Effector memory CD8-positive, alpha-beta T cell (primary cell): Measurements from ENCODE around the gene RPS15.

Experiments
- ATAC-seq: fragments of 150-1000 bp; cut with Tn5 transposase; replicated peaks from 2 replicates; pipeline ENCODE4 v1.10.0; 2021; ENCODE audit warnings: mild to moderate bottlenecking, moderate library complexity
- DNase-seq, 3 experiments: peaks; one replicate each; pipeline ENCODE4 v3.0.0; 2021
- H3K27ac Mint-ChIP-seq, 2 donors: one replicate each; pipeline ENCODE4 v1.8.0; 2022; ENCODE audit warnings: mild to moderate bottlenecking in 2 of 2, mixed read lengths in 2 of 2, moderate library complexity in 2 of 2
- H3K27me3 Mint-ChIP-seq, 2 donors: one replicate each; pipeline ENCODE4 v1.8.0; 2022; ENCODE audit warnings: mixed read lengths in 2 of 2
- H3K36me3 Mint-ChIP-seq: one replicate; pipeline ENCODE4 v1.8.0; 2022; ENCODE audit warnings: mild to moderate bottlenecking, moderate library complexity, mixed read lengths; ENCODE audit not compliant: insufficient read depth
- H3K4me1 Mint-ChIP-seq, 2 donors: one replicate each; pipeline ENCODE4 v1.8.0; 2022; ENCODE audit warnings: low read depth in 2 of 2, mixed read lengths in 2 of 2
- H3K4me3 Mint-ChIP-seq, 2 donors: one replicate each; pipeline ENCODE4 v1.8.0; 2022; ENCODE audit warnings: mild to moderate bottlenecking in 2 of 2, mixed read lengths in 2 of 2, moderate library complexity in 2 of 2
- H3K9me3 Mint-ChIP-seq, 2 donors: one replicate each; pipeline ENCODE4 v1.8.0; 2022; ENCODE audit warnings: mixed read lengths in 2 of 2

The RPS15 gene

DNA sequence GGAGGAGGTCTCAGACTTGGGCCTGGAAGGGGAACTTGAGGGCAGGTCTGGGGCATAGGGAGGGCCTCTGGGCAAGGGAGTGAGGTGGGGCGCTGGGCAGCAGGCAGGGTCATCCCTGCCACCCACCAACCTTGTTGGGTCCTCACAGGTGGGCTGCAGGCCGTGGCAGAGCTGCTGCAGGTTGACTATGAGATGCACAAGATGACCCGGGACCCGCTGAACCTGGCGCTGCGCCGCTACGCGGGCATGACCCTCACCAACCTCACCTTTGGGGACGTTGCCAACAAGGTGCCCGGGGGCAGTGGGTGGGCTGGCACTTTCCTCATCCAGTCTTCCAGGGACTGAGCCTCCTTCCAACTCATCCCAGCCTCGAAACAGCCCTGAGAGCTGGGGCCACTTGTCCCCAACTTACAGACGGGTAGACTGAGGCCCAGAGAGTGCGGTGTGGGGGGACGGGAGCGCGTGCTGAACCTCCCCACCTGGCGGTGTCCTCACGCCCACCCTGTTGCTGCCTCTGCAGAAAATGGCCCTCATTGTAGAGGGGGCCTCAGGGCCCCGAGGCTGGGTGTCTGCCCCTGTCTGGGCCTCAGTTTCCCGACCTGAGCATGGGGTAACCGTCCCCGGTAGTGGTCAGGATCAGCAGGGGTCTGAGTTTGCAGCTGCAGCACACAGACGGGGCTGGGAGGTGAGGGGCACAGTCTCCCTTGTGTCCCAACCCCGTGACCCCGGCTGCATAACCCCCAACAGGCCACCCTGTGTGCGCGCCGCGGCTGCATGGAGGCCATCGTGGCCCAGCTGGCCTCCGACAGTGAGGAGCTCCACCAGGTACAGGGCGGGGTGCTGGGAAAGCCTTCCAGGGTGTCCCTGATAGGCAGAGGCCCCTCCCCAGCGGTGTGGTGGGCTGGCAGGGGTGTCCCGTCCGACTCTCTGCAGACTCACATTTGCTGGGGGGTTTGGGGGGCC is 22.1 kb downstream of the RPS15 start:
- Mint-ChIP-seq H3K4me1 (peaks cover 3 to 4% of the 10 kb centered on the region in 2 donors), H3K4me3 (no peak overlapping the region), H3K27ac (no peak overlapping the region), H3K27me3 (peaks cover 6 to 18% of the 10 kb centered on the region in 2 donors), H3K36me3 (no peaks in the 10 kb centered on the region), H3K9me3 (no peaks in the 10 kb centered on the region)
- DNase-seq (no peak), ATAC-seq (no peak)

GRCh38 chr19:1461862-1462261 is 23.7 kb downstream of the RPS15 start:
- H3K4me1 Mint-ChIP-seq: peaks cover 0 to 2% of the 10 kb centered on the region in 2 donors
- H3K4me3 Mint-ChIP-seq: no peak overlapping the region
- ATAC-seq (no peak), DNase-seq (no peak)
- H3K27ac Mint-ChIP-seq: no peak overlapping the region
- no peaks in the 10 kb centered on the region for H3K9me3 Mint-ChIP-seq
- H3K36me3 Mint-ChIP-seq: no peaks in the 10 kb centered on the region
- peaks cover 0 to 9% of the 10 kb centered on the region in 2 donors for H3K27me3 Mint-ChIP-seq

- H3K27ac Mint-ChIP-seq: no peak overlapping the region
- DNase-seq (no peak), ATAC-seq (peak; percentile 29)
- no peak overlapping the region for H3K4me3 Mint-ChIP-seq
- peaks cover 0 to 5% of the 10 kb centered on the region in 2 donors for H3K4me1 Mint-ChIP-seq
- no peaks in the 10 kb centered on the region for H3K36me3 Mint-ChIP-seq
- no peaks in the 10 kb centered on the region for H3K9me3 Mint-ChIP-seq
- H3K27me3 Mint-ChIP-seq: no peaks in the 10 kb centered on the region
These were observed 27.2 kb downstream of the RPS15 start for GRCh38 chr19:1465191-1466016.

GRCh38 chr19:1466018-1466460 is 27.8 kb downstream of the RPS15 start:
- H3K27ac Mint-ChIP-seq: no peak overlapping the region
- DNase-seq (no peak), ATAC-seq (no peak)
- no peak overlapping the region for H3K4me3 Mint-ChIP-seq
- no peaks in the 10 kb centered on the region for H3K9me3 Mint-ChIP-seq
- H3K36me3 Mint-ChIP-seq: no peaks in the 10 kb centered on the region
- peaks cover 0 to 6% of the 10 kb centered on the region in 2 donors for H3K4me1 Mint-ChIP-seq
- peaks cover 0 to 2% of the 10 kb centered on the region in 2 donors for H3K27me3 Mint-ChIP-seq

- no peak for DNase-seq
- Mint-ChIP-seq H3K4me1 (peaks cover 0 to 9% of the 10 kb centered on the region in 2 donors), H3K27me3 (peaks cover 0 to 8% of the 10 kb centered on the region in 2 donors), H3K4me3 (no peak overlapping the region), H3K27ac (no peak overlapping the region), H3K36me3 (no peaks in the 10 kb centered on the region), H3K9me3 (no peaks in the 10 kb centered on the region)
- no peak for ATAC-seq
These were observed 28.4 kb downstream of the RPS15 start for GRCh38 chr19:1466461-1467214.

DNA sequence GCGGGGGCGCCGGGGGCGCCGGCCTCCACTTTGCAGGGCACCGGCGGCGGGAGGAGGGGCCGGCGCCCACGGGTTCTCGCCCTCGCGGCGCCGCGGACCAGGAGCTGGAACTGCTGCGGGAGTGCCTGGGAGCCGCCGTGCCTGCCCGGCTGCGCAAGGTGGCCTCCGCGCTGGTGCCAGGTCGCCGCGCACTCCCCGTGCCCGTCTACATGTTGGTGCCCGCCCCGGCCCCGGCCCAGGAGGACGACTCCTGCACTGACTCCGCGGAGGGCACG is 29.0 kb downstream of the RPS15 start:
- H3K4me3 Mint-ChIP-seq: no peak overlapping the region
- H3K27me3 Mint-ChIP-seq: peaks cover 0 to 11% of the 10 kb centered on the region in 2 donors

GRCh38 chr19:1467490-1468273 is 29.5 kb downstream of the RPS15 start:
- no peak for DNase-seq
- H3K4me3 Mint-ChIP-seq: peak overlapping the region in 1 of 2 donors; percentile 45
- peaks cover 0 to 11% of the 10 kb centered on the region in 2 donors for H3K27me3 Mint-ChIP-seq
- H3K4me1 Mint-ChIP-seq: peaks cover 0 to 9% of the 10 kb centered on the region in 2 donors
- ATAC-seq: no peak
- no peaks in the 10 kb centered on the region for H3K36me3 Mint-ChIP-seq
- no peak overlapping the region for H3K27ac Mint-ChIP-seq
- H3K9me3 Mint-ChIP-seq: no peaks in the 10 kb centered on the region

More for the DNA sequence above, 29.0 kb downstream of the RPS15 start:
- ATAC-seq: no peak
- no peaks in the 10 kb centered on the region for H3K36me3 Mint-ChIP-seq
- H3K27ac Mint-ChIP-seq: no peak overlapping the region
- H3K4me1 Mint-ChIP-seq: peaks cover 0 to 9% of the 10 kb centered on the region in 2 donors
- DNase-seq: no peak
- no peaks in the 10 kb centered on the region for H3K9me3 Mint-ChIP-seq

DNA sequence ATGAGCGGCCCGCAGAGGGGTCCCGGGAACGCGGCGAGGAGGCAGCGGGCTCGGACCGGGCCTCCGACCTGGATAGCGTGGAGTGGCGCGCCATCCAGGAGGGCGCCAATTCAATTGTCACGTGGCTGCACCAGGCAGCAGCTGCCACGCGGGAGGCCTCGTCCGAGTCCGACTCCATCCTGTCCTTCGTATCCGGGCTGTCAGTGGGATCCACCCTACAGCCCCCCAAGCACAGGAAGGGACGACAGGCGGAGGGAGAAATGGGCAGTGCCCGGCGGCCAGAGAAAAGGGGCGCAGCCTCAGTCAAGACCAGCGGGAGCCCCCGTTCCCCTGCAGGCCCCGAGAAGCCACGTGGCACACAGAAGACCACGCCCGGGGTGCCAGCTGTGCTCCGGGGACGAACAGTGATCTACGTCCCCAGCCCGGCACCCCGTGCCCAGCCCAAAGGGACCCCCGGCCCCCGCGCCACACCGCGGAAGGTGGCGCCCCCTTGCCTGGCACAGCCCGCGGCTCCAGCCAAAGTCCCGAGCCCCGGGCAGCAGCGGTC is 30.2 kb downstream of the RPS15 start:
- Mint-ChIP-seq H3K27me3 (peaks cover 0 to 16% of the 10 kb centered on the region in 2 donors), H3K36me3 (no peaks in the 10 kb centered on the region), H3K9me3 (no peaks in the 10 kb centered on the region), H3K4me1 (peaks cover 0 to 12% of the 10 kb centered on the region in 2 donors), H3K4me3 (peak overlapping the region; percentile 45 to 66), H3K27ac (no peak overlapping the region)
- no peak for ATAC-seq
- no peak for DNase-seq

DNA sequence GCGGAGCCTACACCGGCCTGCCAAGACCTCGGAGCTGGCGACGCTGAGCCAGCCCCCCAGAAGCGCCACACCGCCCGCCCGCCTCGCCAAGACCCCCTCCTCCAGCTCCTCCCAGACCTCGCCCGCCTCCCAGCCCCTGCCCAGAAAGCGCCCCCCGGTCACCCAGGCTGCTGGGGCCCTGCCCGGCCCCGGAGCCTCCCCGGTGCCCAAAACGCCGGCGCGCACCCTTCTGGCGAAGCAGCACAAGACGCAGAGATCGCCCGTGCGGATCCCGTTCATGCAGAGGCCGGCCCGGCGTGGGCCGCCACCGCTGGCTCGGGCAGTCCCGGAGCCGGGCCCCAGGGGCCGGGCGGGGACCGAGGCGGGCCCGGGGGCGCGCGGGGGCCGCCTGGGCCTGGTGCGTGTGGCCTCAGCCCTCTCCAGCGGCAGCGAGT is 30.6 kb downstream of the RPS15 start:
- DNase-seq (no peak), ATAC-seq (peak; percentile 6)
- Mint-ChIP-seq H3K9me3 (no peaks in the 10 kb centered on the region), H3K4me3 (peak overlapping the region; percentile 45 to 66), H3K27me3 (peaks cover 0 to 18% of the 10 kb centered on the region in 2 donors), H3K4me1 (peaks cover 0 to 14% of the 10 kb centered on the region in 2 donors), H3K36me3 (no peaks in the 10 kb centered on the region), H3K27ac (no peak overlapping the region)

GRCh38 chr19:1469255-1470054 is 31.3 kb downstream of the RPS15 start:
- H3K9me3 Mint-ChIP-seq: no peaks in the 10 kb centered on the region
- H3K27ac Mint-ChIP-seq: no peak overlapping the region
- peaks cover 1% of the 10 kb centered on the region for H3K36me3 Mint-ChIP-seq
- no peak for DNase-seq
- peaks cover 0 to 17% of the 10 kb centered on the region in 2 donors for H3K4me1 Mint-ChIP-seq
- peak; percentile 63 for ATAC-seq
- H3K4me3 Mint-ChIP-seq: peak overlapping the region; percentile 80 to 81
- peaks cover 0 to 18% of the 10 kb centered on the region in 2 donors for H3K27me3 Mint-ChIP-seq

DNA sequence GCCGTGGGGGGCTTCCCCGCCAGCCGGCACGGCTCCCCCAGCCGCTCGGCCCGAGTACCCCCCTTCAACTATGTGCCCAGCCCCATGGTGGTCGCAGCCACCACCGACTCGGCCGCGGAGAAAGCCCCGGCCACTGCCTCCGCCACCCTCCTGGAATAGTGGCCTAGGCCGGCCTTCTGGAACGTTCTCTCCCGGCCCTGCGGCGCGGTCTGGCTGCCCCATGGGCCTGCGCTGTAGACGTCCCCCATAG is 31.8 kb downstream of the RPS15 start:
- Mint-ChIP-seq H3K27me3 (peaks cover 0 to 18% of the 10 kb centered on the region in 2 donors), H3K36me3 (peaks cover 4% of the 10 kb centered on the region), H3K4me1 (peaks cover 0 to 19% of the 10 kb centered on the region in 2 donors), H3K9me3 (no peaks in the 10 kb centered on the region), H3K4me3 (peak overlapping the region; percentile 80 to 81), H3K27ac (no peak overlapping the region)
- no peak for DNase-seq
- ATAC-seq: no peak
